ENCODE results near the gene CRKL.

Gene CRKL

GRCh38 chr22:20988573-20989322 is 71.5 kb downstream of the CRKL start:
- no peak for TF ChIP-seq CTCF (IDR thresholded peaks at IDR 0.05; ENCODE audit: low read depth, low read length)
- DNase-seq (ENCODE audit: extremely low read depth, low read depth) = no peak

- no peak for DNase-seq (ENCODE audit: extremely low read depth, low read depth)
- TF ChIP-seq CTCF (IDR thresholded peaks at IDR 0.05; ENCODE audit: low read depth, low read length) = no peak
Observed at GRCh38 chr22:20989323-20990138, 72.3 kb downstream of the CRKL start.

- DNase-seq (ENCODE audit: extremely low read depth, low read depth) = no peak
- TF ChIP-seq CTCF (IDR thresholded peaks at IDR 0.05; ENCODE audit: low read depth, low read length) = no peak
Observed at GRCh38 chr22:20990184-20991180, 73.3 kb downstream of the CRKL start.

GRCh38 chr22:20991252-20992055 is 74.2 kb downstream of the CRKL start:
- no peak for TF ChIP-seq CTCF (IDR thresholded peaks at IDR 0.05; ENCODE audit: low read depth, low read length)
- DNase-seq (ENCODE audit: extremely low read depth, low read depth) = no peak

GRCh38 chr22:20992056-20992442 is 74.8 kb downstream of the CRKL start:
- no peak for TF ChIP-seq CTCF (IDR thresholded peaks at IDR 0.05; ENCODE audit: low read depth, low read length)
- no peak for DNase-seq (ENCODE audit: extremely low read depth, low read depth)

GRCh38 chr22:20992456-20993303 is 75.5 kb downstream of the CRKL start:
- TF ChIP-seq CTCF (IDR thresholded peaks at IDR 0.05; ENCODE audit: low read depth, low read length) = no peak
- DNase-seq (ENCODE audit: extremely low read depth, low read depth) = no peak

Data from AG09319 (cell line).